IPS DF 19.7 (cell line): ENCODE data around the gene TEAD1.

Source experiments
- DNase-seq: peaks from one replicate; pipeline ENCODE4 v3.0.0-alpha.2; 2013; ENCODE audit warnings: low read depth, low spot score

The TEAD1 gene

GRCh38 chr11:12707500-12707880, 33.3 kb downstream of the TEAD1 start:
- no peak for DNase-seq

- no peak for DNase-seq
Observed at GRCh38 chr11:12711496-12711895, 37.3 kb downstream of the TEAD1 start.

GRCh38 chr11:12712132-12712531, 37.9 kb downstream of the TEAD1 start:
- DNase-seq, result no peak

GRCh38 chr11:12715131-12715530, 40.9 kb downstream of the TEAD1 start:
- DNase-seq, result no peak

GRCh38 chr11:12715941-12716340, 41.7 kb downstream of the TEAD1 start:
- no peak for DNase-seq

- DNase-seq, result no peak
Observed at GRCh38 chr11:12716816-12717215, 42.6 kb downstream of the TEAD1 start.

- no peak for DNase-seq
Observed at GRCh38 chr11:12717851-12718291, 43.6 kb downstream of the TEAD1 start.

- no peak for DNase-seq
Observed at GRCh38 chr11:12719221-12719620, 45.0 kb downstream of the TEAD1 start.

GRCh38 chr11:12721816-12722604, 47.8 kb downstream of the TEAD1 start:
- no peak for DNase-seq

- DNase-seq, result no peak
Observed at GRCh38 chr11:12723421-12724300, 49.4 kb downstream of the TEAD1 start.

- DNase-seq, result peak; percentile 81
Observed at GRCh38 chr11:12724301-12725054, 50.3 kb downstream of the TEAD1 start.

GRCh38 chr11:12725055-12725862, 51.0 kb downstream of the TEAD1 start:
- DNase-seq, result no peak

GRCh38 chr11:12725863-12726682, 51.9 kb downstream of the TEAD1 start:
- DNase-seq, result no peak

- DNase-seq, result no peak
Observed at GRCh38 chr11:12727563-12728211, 53.5 kb downstream of the TEAD1 start.

GRCh38 chr11:12728417-12728816, 54.2 kb downstream of the TEAD1 start:
- no peak for DNase-seq

- DNase-seq, result no peak
Observed at GRCh38 chr11:12729941-12730340, 55.7 kb downstream of the TEAD1 start.

- no peak for DNase-seq
Observed at GRCh38 chr11:12731841-12732336, 57.7 kb downstream of the TEAD1 start.

GRCh38 chr11:12733091-12733490, 58.9 kb downstream of the TEAD1 start:
- no peak for DNase-seq

- DNase-seq, result no peak
Observed at GRCh38 chr11:12734625-12735024, 60.4 kb downstream of the TEAD1 start.

GRCh38 chr11:12735262-12735661, 61.0 kb downstream of the TEAD1 start:
- no peak for DNase-seq
